NCI-H187 (cell line): ENCODE data around the gene SLC24A2.
"Not testable (repeated sequence)": the region's sequence is repeated elsewhere in the genome, so short reads cannot be mapped to it uniquely, and the experiment has no call there.

Experiments
- DNase-seq, 2 experiments: peaks; one replicate each; lab custom pipeline; 2025; lab: John Stamatoyannopoulos, UW

Gene SLC24A2

DNA sequence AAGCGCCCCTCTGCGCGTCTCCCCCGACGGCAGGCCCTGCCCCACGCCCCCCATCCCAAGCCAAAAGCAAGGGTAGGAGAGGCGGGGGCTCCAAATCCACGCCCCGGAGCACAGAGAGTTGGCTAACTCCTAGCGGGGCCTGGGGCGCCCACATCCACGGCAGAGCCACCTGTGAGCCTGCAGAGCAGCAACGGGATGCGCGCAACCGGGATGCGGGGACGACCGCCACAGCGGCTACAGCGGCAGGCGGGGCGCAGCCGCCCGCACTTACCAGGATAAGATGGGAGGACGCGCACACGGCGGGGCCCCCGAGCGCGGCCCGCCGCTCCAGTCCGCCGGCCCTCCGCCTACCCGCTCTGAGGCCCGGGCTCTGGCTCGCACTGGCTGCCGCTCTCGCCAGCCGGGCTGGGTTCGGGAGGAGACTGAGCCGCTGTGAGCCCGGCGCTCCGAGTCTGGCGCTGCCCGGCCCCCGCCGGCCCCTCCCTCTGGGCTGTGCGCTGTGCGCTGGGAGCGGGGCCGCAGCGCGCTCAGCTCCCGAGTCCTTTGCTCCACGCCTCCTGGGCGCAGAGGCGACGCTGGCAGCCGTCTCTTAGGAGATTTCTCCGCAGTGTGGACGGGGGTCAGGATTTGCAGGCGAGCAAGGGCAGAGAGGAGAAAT lies at the start of gene SLC24A2:
Gene SLC24A2 (minus strand): TSS at position 424 of the 658 bp plus-strand sequence.
- no peak for DNase-seq

DNA sequence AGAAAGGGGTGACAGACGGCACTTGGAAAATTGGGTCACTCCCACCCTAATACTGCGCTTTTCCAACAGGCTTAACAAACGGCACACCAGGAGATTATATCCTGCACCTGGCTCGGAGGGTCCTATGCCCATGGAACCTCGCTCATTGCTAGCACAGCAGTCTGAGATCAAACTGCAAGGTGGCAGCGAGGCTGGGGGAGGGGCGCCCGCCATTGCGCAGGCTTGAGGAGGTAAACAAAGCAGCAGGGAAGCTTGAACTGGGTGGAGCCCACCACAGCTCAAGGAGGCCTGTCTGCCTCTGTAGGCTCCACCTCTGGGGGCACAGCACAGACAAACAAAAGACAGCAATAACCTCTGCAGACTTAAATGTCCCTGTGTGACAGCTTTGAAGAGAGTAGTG lies 44.5 kb upstream of the SLC24A2 start:
- not testable (repeated sequence) for DNase-seq

- DNase-seq: no peak
Observed at GRCh38 chr9:19830796-19831195, 42.0 kb upstream of the SLC24A2 start.

DNA sequence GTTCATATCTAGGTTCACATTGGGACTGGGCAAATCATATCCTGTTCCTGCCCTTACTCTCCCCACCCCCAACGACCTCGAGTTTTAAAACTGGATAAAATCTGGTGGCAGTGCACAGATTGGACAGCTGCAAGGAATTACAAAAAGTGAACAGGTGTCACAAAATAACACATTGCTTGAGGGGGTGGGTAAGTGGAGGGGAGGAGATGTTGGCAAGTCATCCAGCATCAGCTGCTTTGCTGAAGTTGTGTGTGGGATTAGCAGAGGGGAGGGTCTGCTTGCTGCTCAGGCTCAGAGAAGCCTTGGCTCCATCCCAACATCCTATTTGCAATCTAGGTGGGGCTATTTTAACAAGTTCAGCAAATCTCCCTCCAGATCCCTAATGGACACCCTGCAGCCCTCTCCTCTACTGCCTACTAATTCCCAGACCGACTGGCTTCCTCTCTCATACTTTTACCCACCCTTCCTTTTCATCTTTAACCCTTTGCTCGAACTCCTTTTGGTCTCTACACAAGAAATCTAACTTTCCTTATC lies 39.8 kb upstream of the SLC24A2 start:
- no peak for DNase-seq

DNA sequence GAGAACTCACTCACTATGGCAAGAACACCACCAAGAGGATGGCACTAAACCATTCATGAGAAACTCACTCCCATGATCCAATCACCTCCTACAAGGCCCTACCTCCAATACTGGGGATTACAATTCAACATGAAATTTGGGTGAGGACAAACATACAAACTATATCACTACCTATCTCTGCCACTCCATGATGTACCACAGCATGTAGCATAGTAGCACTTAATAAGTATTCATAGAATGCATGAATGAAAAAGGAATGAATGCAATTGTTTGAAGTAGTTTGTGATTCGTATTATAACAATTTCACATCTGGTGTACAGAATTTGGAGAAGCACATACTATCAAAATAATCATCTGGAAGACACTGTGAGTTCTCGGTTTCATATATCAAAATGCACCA lies 27.9 kb upstream of the SLC24A2 start:
- DNase-seq: no peak

GRCh38 chr9:19812194-19812593 lies 23.4 kb upstream of the SLC24A2 start:
- DNase-seq: no peak

GRCh38 chr9:19809422-19810269 lies 20.8 kb upstream of the SLC24A2 start:
- no peak for DNase-seq

- no peak for DNase-seq
Observed at GRCh38 chr9:19807182-19807892, 18.5 kb upstream of the SLC24A2 start.

- DNase-seq: no peak
Observed at GRCh38 chr9:19804431-19804830, 15.6 kb upstream of the SLC24A2 start.

- DNase-seq: no peak
Observed at GRCh38 chr9:19800884-19801283, 12.0 kb upstream of the SLC24A2 start.

- no peak for DNase-seq
Observed at GRCh38 chr9:19799784-19800183, 10.9 kb upstream of the SLC24A2 start.

GRCh38 chr9:19788152-19788551 lies 685 bp downstream of the SLC24A2 start:
- no peak for DNase-seq

DNA sequence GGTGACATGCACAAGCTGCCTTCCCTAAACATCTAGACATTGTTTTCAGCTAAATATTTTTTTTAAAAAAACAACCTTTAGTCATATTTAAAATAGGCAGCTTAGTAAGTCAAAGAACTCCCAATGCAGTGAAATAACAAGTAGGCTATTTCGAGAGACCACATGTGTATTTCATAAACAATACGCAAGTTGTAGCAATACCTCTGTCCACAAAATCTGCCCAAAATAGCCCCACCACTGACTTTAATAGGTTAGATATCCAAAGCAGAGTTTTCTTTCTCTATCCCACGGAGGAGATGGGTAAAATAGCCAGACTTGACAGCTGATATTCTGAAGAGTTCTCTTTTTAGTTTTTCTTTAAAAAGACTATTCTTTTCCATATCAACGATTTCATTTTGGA lies 1.2 kb downstream of the SLC24A2 start:
- no peak for DNase-seq

DNA sequence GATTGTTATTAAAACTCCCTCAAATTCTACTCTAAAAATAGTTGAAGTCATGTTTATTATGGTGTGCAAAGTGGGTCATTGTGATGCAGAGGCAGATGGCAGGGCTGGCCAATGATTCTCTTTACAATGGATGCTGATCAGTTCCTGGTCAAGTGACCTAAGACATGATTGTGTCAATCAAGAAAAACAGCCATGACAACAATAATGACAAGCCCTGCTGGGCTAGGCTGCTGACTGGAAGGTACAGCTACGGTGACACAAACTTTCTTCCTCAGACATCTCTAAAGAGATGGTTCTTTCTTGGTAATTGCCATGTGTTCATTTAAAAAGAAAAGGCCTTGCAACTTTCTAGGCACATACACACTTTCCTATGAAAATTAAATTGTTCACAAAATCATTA lies 3.6 kb downstream of the SLC24A2 start:
- DNase-seq: no peak

- no peak for DNase-seq
Observed at GRCh38 chr9:19784136-19784535, 4.7 kb downstream of the SLC24A2 start.

- no peak for DNase-seq
Observed at GRCh38 chr9:19783500-19783899, 5.3 kb downstream of the SLC24A2 start.

GRCh38 chr9:19782005-19782404 lies 6.8 kb downstream of the SLC24A2 start:
- no peak for DNase-seq

DNA sequence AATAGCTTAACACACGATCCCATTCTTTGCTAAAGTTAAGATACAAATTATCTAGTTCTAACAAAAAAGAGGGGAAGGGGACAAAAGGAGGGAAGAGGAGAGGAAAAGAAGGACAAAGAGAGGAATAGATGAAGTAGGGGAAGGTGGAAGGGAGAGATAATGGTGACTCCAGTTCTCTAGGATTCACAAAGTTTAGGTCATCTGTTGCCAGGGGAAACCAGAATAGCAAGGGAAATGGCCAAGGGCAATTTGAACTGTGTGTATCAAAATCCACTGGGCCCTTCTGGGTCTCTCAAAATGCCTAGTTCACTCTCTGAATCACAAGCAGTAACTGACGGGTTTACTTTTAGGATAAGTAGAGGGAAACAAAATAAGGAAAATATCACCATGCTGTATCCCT lies 7.6 kb downstream of the SLC24A2 start:
- no peak for DNase-seq

DNA sequence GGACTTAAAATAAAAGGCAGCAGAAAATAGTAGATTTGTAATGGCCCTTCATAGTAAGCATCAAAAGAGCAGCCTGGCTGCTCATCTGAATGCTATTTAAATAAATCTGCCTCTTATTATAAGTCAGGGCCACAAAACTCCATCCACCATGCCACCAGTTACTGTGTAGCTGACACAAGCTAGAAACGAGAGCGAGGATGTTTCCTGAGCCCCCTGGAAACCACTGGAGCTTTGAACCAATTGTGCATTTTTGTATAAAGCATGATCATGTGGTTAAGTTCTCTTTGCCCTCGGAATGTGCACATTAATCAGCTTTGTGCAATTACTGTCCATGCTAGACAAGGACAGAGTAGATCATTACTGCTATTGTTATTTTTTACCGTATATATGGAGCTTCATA lies 17.4 kb downstream of the SLC24A2 start:
- DNase-seq: no peak

GRCh38 chr9:19770973-19771372 lies 17.9 kb downstream of the SLC24A2 start:
- no peak for DNase-seq

- DNase-seq: no peak
Observed at GRCh38 chr9:19769213-19769612, 19.6 kb downstream of the SLC24A2 start.

DNA sequence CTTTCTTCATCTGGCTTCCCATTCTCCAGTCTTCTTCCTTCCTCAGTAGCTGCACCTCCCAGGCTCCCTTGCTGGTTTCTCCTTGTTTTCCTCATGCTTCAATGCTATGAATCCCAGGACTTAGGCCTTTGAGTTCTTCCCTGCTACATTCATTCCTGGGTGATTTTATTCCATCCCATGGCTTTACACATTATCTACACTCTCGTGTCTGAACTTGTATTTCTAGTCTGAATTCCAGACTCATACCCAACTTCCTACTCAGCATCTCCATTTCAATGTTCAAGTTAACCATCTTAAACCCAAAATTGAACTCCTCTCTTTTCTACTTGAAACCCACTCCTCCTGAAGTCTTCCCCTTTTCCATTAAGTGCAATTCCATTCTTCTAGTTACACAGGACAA lies 20.0 kb downstream of the SLC24A2 start:
- DNase-seq: no peak

- no peak for DNase-seq
Observed at GRCh38 chr9:19759066-19759465, 29.8 kb downstream of the SLC24A2 start.
